Measurements from ENCODE around the gene FAM174C. TPM values are rescaled to one million over a fixed set of nuclear protein-coding genes. Genes with fewer than 3 reads are reported as not detected.

Gene FAM174C
- total and polyA plus RNA-seq, 11 donors = 11.6 to 56.4 (median 23.8) TPM

GRCh38 chr19:1310853-1311180 lies 35.5 kb downstream of the FAM174C start:
- DNase-seq = no peak
- TF ChIP-seq CTCF (IDR thresholded peaks at IDR 0.05) = no peak
- no peak for TF ChIP-seq POLR2A (IDR thresholded peaks at IDR 0.05)
- H3K36me3 ChIP-seq = no peaks in the 10 kb centered on the region
- intact Hi-C loops (cut with DNase I) = loop anchor here in 2 of 10 donors (10.0 kb wide), 2 partner anchors 134 to 144 kb away; partner anchors contain the start of gene APC2 (in 1 of the 2)
- H3K27ac ChIP-seq = no peak overlapping the region
- no peaks in the 10 kb centered on the region for H3K9me3 ChIP-seq
- H3K4me3 ChIP-seq = no peak overlapping the region
- peaks cover 0 to 51% (median 22%) of the 10 kb centered on the region in 9 donors for H3K27me3 ChIP-seq
- 84 to 88% (median 87%) methylated on average over 14 to 18 of the region's 18 CpGs for WGBS, 4 donors
- H3K4me1 ChIP-seq = peaks cover 0 to 6% (median 2%) of the 10 kb centered on the region in 12 donors
- ATAC-seq = no peak

- Histone ChIP-seq H3K9me3 (no peaks in the 10 kb centered on the region), H3K4me3 (no peak overlapping the region), H3K4me1 (peaks cover 0 to 11% (median 5%) of the 10 kb centered on the region in 12 donors), H3K36me3 (no peaks in the 10 kb centered on the region), H3K27me3 (peaks cover 5 to 59% (median 30%) of the 10 kb centered on the region in 9 donors), H3K27ac (no peak overlapping the region)
- intact Hi-C loops (cut with DNase I) = loop anchor here in 2 of 10 donors (10.0 kb wide), 2 partner anchors 133 to 143 kb away; partner anchors contain the start of gene APC2 (in 1 of the 2)
- no peak for DNase-seq
- ATAC-seq = no peak
- 55 to 66% (median 60%) methylated on average over 8 to 21 of the region's 21 CpGs for WGBS, 4 donors
- TF ChIP-seq POLR2A (IDR thresholded peaks at IDR 0.05) (no peak), CTCF (IDR thresholded peaks at IDR 0.05) (no peak)
These were observed 36.3 kb downstream of the FAM174C start for GRCh38 chr19:1311543-1312091.

- TF ChIP-seq POLR2A (IDR thresholded peaks at IDR 0.05) = no peak
- TF ChIP-seq CTCF (IDR thresholded peaks at IDR 0.05) = no peak
- Histone ChIP-seq H3K4me3 (no peak overlapping the region), H3K27ac (no peak overlapping the region), H3K27me3 (peaks cover 8 to 71% (median 38%) of the 10 kb centered on the region in 9 donors), H3K9me3 (no peaks in the 10 kb centered on the region), H3K4me1 (peaks cover 0 to 11% (median 5%) of the 10 kb centered on the region in 12 donors), H3K36me3 (no peaks in the 10 kb centered on the region)
- ATAC-seq (no peak), DNase-seq (no peak)
- intact Hi-C loops (cut with DNase I) = loop anchor here in 2 of 10 donors (10.0 kb wide), 2 partner anchors 132 to 142 kb away; partner anchors contain the start of gene APC2 (in 1 of the 2)
- 64 to 79% (median 74%) methylated on average over 24 to 61 of the region's 61 CpGs for WGBS, 4 donors
These were observed 37.7 kb downstream of the FAM174C start for GRCh38 chr19:1312767-1313694.
